Sigmoid colon (tissue), 7 donors: Measurements from ENCODE around the gene RAC2. TPM values are rescaled to one million over a fixed set of nuclear protein-coding genes. Genes with fewer than 3 reads are reported as not detected.

ENCODE experiments used
- DNase-seq: peaks from one replicate; pipeline ENCODE4 v3.0.0-alpha.2; 2019
- H3K27ac ChIP-seq, 4 donors: fragments of 200-600 bp; sonication (generic); one replicate each; pipeline ENCODE4 v1.5.1; 2016 to 2019; ENCODE audit warnings: mild to moderate bottlenecking in 1 of 4
- H3K27me3 ChIP-seq, 3 donors: fragments of 200-600 bp; sonication (generic); one replicate each; pipeline ENCODE4 v1.5.1; 2019; ENCODE audit warnings: mild to moderate bottlenecking in 1 of 3
- H3K36me3 ChIP-seq, 4 donors: fragments of 200-600 bp; sonication (generic); one replicate each; pipeline ENCODE4 v1.5.1; 2016 to 2019
- H3K4me1 ChIP-seq, 4 donors: fragments of 200-600 bp; sonication (generic); one replicate each; pipeline ENCODE4 v1.5.1; 2017 to 2019
- H3K4me3 ChIP-seq, 4 donors: fragments of 200-600 bp; sonication (generic); one replicate each; pipeline ENCODE4 v1.5.1; 2017 to 2019; ENCODE audit warnings: mild to moderate bottlenecking in 2 of 4, moderate library complexity in 1 of 4
- H3K9me3 ChIP-seq, 4 donors: fragments of 200-600 bp in 3 of 4; sonication (generic) in 3 of 4; one replicate each; pipeline versions ENCODE4 v1.5.1 to v1.6.1; 2013 to 2019
- CTCF ChIP-seq, 4 experiments: fragments of 450-650 bp in 3 of 4; fragments of 200-600 bp in 1 of 4; IDR thresholded peaks; one replicate each; pipeline ENCODE4 v1.5.1; 2016 to 2019; ENCODE audit warnings: antibody characterized with exemption in 4 of 4, mild to moderate bottlenecking in 3 of 4, moderate library complexity in 2 of 4
- EP300 ChIP-seq, 4 donors: sonication (generic); formaldehyde crosslinking; IDR thresholded peaks; one replicate each; pipeline ENCODE4 v1.6.1; 2017; ENCODE audit warnings: antibody characterized with exemption in 4 of 4
- POLR2A ChIP-seq, 2 donors: fragments of 450-650 bp; IDR thresholded peaks; one replicate each; pipeline ENCODE4 v1.6.1; 2016; ENCODE audit warnings: antibody characterized with exemption in 2 of 2, mild to moderate bottlenecking in 2 of 2, moderate library complexity in 2 of 2
- POLR2AphosphoS5 ChIP-seq, 4 donors: sonication (generic); formaldehyde crosslinking; IDR thresholded peaks; one replicate each; pipeline ENCODE4 v1.6.1; 2017; ENCODE audit warnings: antibody characterized with exemption in 4 of 4
- WGBS, 2 donors: extraction: QIAGEN DNeasy Blood & Tissue Kit; methylation state at CpG; one replicate each; pipeline ENCODE4 v1.1.7; 2013; 5-methylcytosine and 5-hydroxymethylcytosine counted together
- intact Hi-C: fragments of 100-400 bp; cut with DNase I; formaldehyde crosslinking; loops from one replicate; pipeline ENCODE4 v1.15.1; 2023
- polyA plus RNA-seq, 3 donors: library from polyadenylated mRNA; stranded (reverse); fragments of 200-250 nt; gene quantifications; one replicate each; pipeline ENCODE4 v1.2.3, GENCODE V29; 2013
- total RNA-seq, 4 donors: library from RNA; depleted of rRNA; stranded (reverse); fragments of >200 nt; gene quantifications; one replicate each; pipeline ENCODE4 v1.1.0, GENCODE V29; 2016
- donor health status: healthy with polysubstance abuse.
- donor health status: Bipolar disorder and iron deficiency.
- donor health status: healthy.

Gene RAC2
- total and polyA plus RNA-seq, 7 donors: 3.0 to 138 (median 8.0) TPM

- no peaks in the 10 kb centered on the region for H3K9me3 ChIP-seq
- TF ChIP-seq POLR2A (IDR thresholded peaks at IDR 0.05): no peak
- TF ChIP-seq CTCF (IDR thresholded peaks at IDR 0.05): peak in 2 of 4 experiments; percentile 23 to 25
- TF ChIP-seq POLR2AphosphoS5 (IDR thresholded peaks at IDR 0.05): peak; percentile 24 to 64 (median 52)
- peaks cover 0 to 45% (median 35%) of the 10 kb centered on the region in 4 donors for H3K4me1 ChIP-seq
- no peak overlapping the region for H3K4me3 ChIP-seq
- peak overlapping the region; percentile 91 to 97 (median 94) for H3K27ac ChIP-seq
- intact Hi-C loops: loop anchor here (5.0 kb wide), 3 partner anchors 119 to 546 kb away; no protein-coding TSS in a partner anchor
- 25 to 65% methylated on average over 14 of the region's 14 CpGs for WGBS, 2 donors
- no peaks in the 10 kb centered on the region for H3K36me3 ChIP-seq
- peak; percentile 95 for DNase-seq
- no peaks in the 10 kb centered on the region for H3K27me3 ChIP-seq
Measured at GRCh38 chr22:37196539-37197450, 47.3 kb downstream of the RAC2 start.

GRCh38 chr22:37195921-37196320 is 48.1 kb downstream of the RAC2 start:
- no peak for TF ChIP-seq EP300 (IDR thresholded peaks at IDR 0.05)
- TF ChIP-seq POLR2AphosphoS5 (IDR thresholded peaks at IDR 0.05): no peak
- no peak for TF ChIP-seq POLR2A (IDR thresholded peaks at IDR 0.05)
- no peak for TF ChIP-seq CTCF (IDR thresholded peaks at IDR 0.05)
- H3K27ac ChIP-seq: peak overlapping the region; percentile 91 to 97 (median 94)
- no peaks in the 10 kb centered on the region for H3K9me3 ChIP-seq
- peaks cover 0 to 45% (median 35%) of the 10 kb centered on the region in 4 donors for H3K4me1 ChIP-seq
- 76 to 85% methylated on average over 4 of the region's 4 CpGs for WGBS, 2 donors
- H3K36me3 ChIP-seq: no peaks in the 10 kb centered on the region
- DNase-seq: no peak
- H3K27me3 ChIP-seq: no peaks in the 10 kb centered on the region
- no peak overlapping the region for H3K4me3 ChIP-seq
- intact Hi-C loops: loop anchor here (5.0 kb wide), 3 partner anchors 119 to 546 kb away; no protein-coding TSS in a partner anchor

GRCh38 chr22:37194750-37195149 is 49.3 kb downstream of the RAC2 start:
- Histone ChIP-seq H3K4me3 (no peak overlapping the region), H3K4me1 (peaks cover 0 to 43% (median 36%) of the 10 kb centered on the region in 4 donors), H3K36me3 (no peaks in the 10 kb centered on the region), H3K27ac (peak overlapping the region in 1 of 4 donors; percentile 14), H3K9me3 (no peaks in the 10 kb centered on the region), H3K27me3 (no peaks in the 10 kb centered on the region)
- WGBS, 2 donors: 90% methylated on average over 3 of the region's 3 CpGs
- DNase-seq: no peak
- intact Hi-C loops: loop anchor here (5.0 kb wide), 3 partner anchors 117 to 548 kb away; no protein-coding TSS in a partner anchor
- no peak for TF ChIP-seq POLR2A (IDR thresholded peaks at IDR 0.05)
- TF ChIP-seq POLR2AphosphoS5 (IDR thresholded peaks at IDR 0.05): no peak
- TF ChIP-seq EP300 (IDR thresholded peaks at IDR 0.05): no peak

- no peaks in the 10 kb centered on the region for H3K27me3 ChIP-seq
- H3K9me3 ChIP-seq: no peaks in the 10 kb centered on the region
- 15 to 33% methylated on average over 10 of the region's 10 CpGs for WGBS, 2 donors
- no peak overlapping the region for H3K4me3 ChIP-seq
- H3K36me3 ChIP-seq: no peaks in the 10 kb centered on the region
- H3K27ac ChIP-seq: peak overlapping the region in 3 of 4 donors; percentile 14 to 30 (median 25)
- intact Hi-C loops: no loop called here
- TF ChIP-seq CTCF (IDR thresholded peaks at IDR 0.05) (no peak), POLR2AphosphoS5 (IDR thresholded peaks at IDR 0.05) (peak in 1 of 4 donors; percentile 14)
- DNase-seq: peak; percentile 52
- peaks cover 0 to 48% (median 37%) of the 10 kb centered on the region in 4 donors for H3K4me1 ChIP-seq
Measured at GRCh38 chr22:37193629-37194191, 50.4 kb downstream of the RAC2 start.

- TF ChIP-seq CTCF (IDR thresholded peaks at IDR 0.05) (no peak), POLR2AphosphoS5 (IDR thresholded peaks at IDR 0.05) (no peak), EP300 (IDR thresholded peaks at IDR 0.05) (no peak)
- DNase-seq: no peak
- no peaks in the 10 kb centered on the region for H3K27me3 ChIP-seq
- intact Hi-C loops: no loop called here
- H3K4me1 ChIP-seq: peaks cover 0 to 51% (median 39%) of the 10 kb centered on the region in 4 donors
- peak overlapping the region in 2 of 4 donors; percentile 14 to 25 for H3K27ac ChIP-seq
- no peaks in the 10 kb centered on the region for H3K36me3 ChIP-seq
- H3K9me3 ChIP-seq: no peaks in the 10 kb centered on the region
- 91 to 100% methylated on average over 1 of the region's 1 CpG for WGBS, 2 donors
- H3K4me3 ChIP-seq: no peak overlapping the region
Measured at GRCh38 chr22:37192741-37193140, 51.3 kb downstream of the RAC2 start.
